D721Med (cell line): Measurements from ENCODE around the gene FBXO21.

Experiments
- DNase-seq: peaks from one replicate; pipeline ENCODE4 v3.0.0; 2011; ENCODE audit warnings: low spot score; ENCODE audit not compliant: insufficient read length
- FAIRE-seq: peaks from 2 replicates; lab custom pipeline; 2011; peaks lifted over from hg19 to GRCh38; lab: Jason Lieb, UNC
- CTCF ChIP-seq: IDR thresholded peaks from 2 replicates; pipeline ENCODE4 v1.5.1; 2012; ENCODE audit warnings: mild to moderate bottlenecking, control low read depth; ENCODE audit not compliant: insufficient read depth; ENCODE audit errors: missing control alignments

FBXO21 gene

GRCh38 chr12:117102800-117103181 lies 87.5 kb downstream of the FBXO21 start:
- DNase-seq (no peak), FAIRE-seq (no peak)
- TF ChIP-seq CTCF = no peak

- DNase-seq (no peak), FAIRE-seq (no peak)
- no peak for TF ChIP-seq CTCF
Observed at GRCh38 chr12:117101953-117102799, 88.1 kb downstream of the FBXO21 start.

GRCh38 chr12:117100851-117101673 lies 89.2 kb downstream of the FBXO21 start:
- FAIRE-seq = no peak
- DNase-seq = no peak
- TF ChIP-seq CTCF = no peak

- DNase-seq (no peak), FAIRE-seq (no peak)
- no peak for TF ChIP-seq CTCF
Observed at GRCh38 chr12:117100251-117100650, 90.0 kb downstream of the FBXO21 start.

- TF ChIP-seq CTCF = no peak
- DNase-seq (no peak), FAIRE-seq (no peak)
Observed at GRCh38 chr12:117098361-117099217, 91.7 kb downstream of the FBXO21 start.

GRCh38 chr12:117098024-117098360 lies 92.3 kb downstream of the FBXO21 start:
- no peak for FAIRE-seq
- TF ChIP-seq CTCF = no peak
- DNase-seq = no peak
